ENCODE results near the gene GCN1. TPM values are rescaled to one million over a fixed set of nuclear protein-coding genes. Genes with fewer than 3 reads are reported as not detected.

Gene GCN1
- total and polyA plus RNA-seq, 2 of the 8 experiments (the other 6 are each of a cell fraction or from before 2014, with no cell fraction given), result 61.4 to 133 TPM

- TF ChIP-seq KDM1A (IDR thresholded peaks at IDR 0.05; ENCODE audit: borderline replicate concordance, low read length) (no peak), KDM4A (IDR thresholded peaks at IDR 0.05; ENCODE audit: low read depth, low read length, severe bottlenecking) (no peak), CBX5 (IDR thresholded peaks at IDR 0.05; ENCODE audit: low read depth, low read length) (no peak), ZNF274 (IDR thresholded peaks at IDR 0.05; ENCODE audit: borderline replicate concordance, extremely low read depth, low read length) (no peak), SIRT6 (IDR thresholded peaks at IDR 0.05; ENCODE audit: low read length) (no peak), CHD2 (IDR thresholded peaks at IDR 0.05; ENCODE audit: low read length) (no peak), HDAC2 (IDR thresholded peaks at IDR 0.05; ENCODE audit: borderline replicate concordance in 1 of 2, low read depth in 2 of 2, low read length in 2 of 2) (no peak), GTF2F1 (IDR thresholded peaks at IDR 0.05; ENCODE audit: borderline replicate concordance, low read depth, low read length) (no peak)
Measured at GRCh38 chr12:120159509-120160237, 34.8 kb downstream of the GCN1 start (continued).

All from H1 (cell line).